Right lung (tissue), 5 donors: ENCODE results near the gene FN1. TPM values are rescaled to one million over a fixed set of nuclear protein-coding genes. Genes with fewer than 3 reads are reported as not detected.
"Not testable (repeated sequence)": the region's sequence is repeated elsewhere in the genome, so short reads cannot be mapped to it uniquely, and the experiment has no call there.

Experiments
- DNase-seq, 2 donors: peaks; one replicate each; pipeline ENCODE4 v3.0.0-alpha.2; 2013
- polyA plus RNA-seq, 5 donors: library from polyadenylated mRNA; unstranded; fragments of 120-200 nt; gene quantifications; one replicate each; pipeline versions ENCODE4 v1.2.1 to v1.2.3, GENCODE V29; 2013; ENCODE audit warnings: inconsistent platforms in 1 of 5, low replicate concordance in 1 of 5; ENCODE audit not compliant: insufficient read length in 5 of 5, insufficient read depth in 1 of 5

FN1 gene
- polyA plus RNA-seq, 5 donors, result 1,474 to 1,880 (median 1,700) TPM

GRCh38 chr2:215409331-215410127 lies 26.3 kb downstream of the FN1 start:
- no peak for DNase-seq

GRCh38 chr2:215408441-215408840 lies 27.4 kb downstream of the FN1 start:
- not testable (repeated sequence) for DNase-seq

- no peak for DNase-seq
These were observed 28.1 kb downstream of the FN1 start for GRCh38 chr2:215407590-215408264.

GRCh38 chr2:215407061-215407460 lies 28.8 kb downstream of the FN1 start:
- no peak for DNase-seq

- no peak for DNase-seq
These were observed 29.9 kb downstream of the FN1 start for GRCh38 chr2:215405722-215406581.

- DNase-seq, result no peak
These were observed 31.4 kb downstream of the FN1 start for GRCh38 chr2:215404348-215405012.

GRCh38 chr2:215403441-215404347 lies 32.2 kb downstream of the FN1 start:
- DNase-seq, result no peak

- DNase-seq, result no peak
These were observed 33.9 kb downstream of the FN1 start for GRCh38 chr2:215401896-215402379.

- DNase-seq, result no peak
These were observed 36.7 kb downstream of the FN1 start for GRCh38 chr2:215399067-215399716.

- no peak for DNase-seq
These were observed 38.1 kb downstream of the FN1 start for GRCh38 chr2:215397632-215398341.

GRCh38 chr2:215396595-215397313 lies 39.1 kb downstream of the FN1 start:
- DNase-seq, result no peak

GRCh38 chr2:215395687-215396460 lies 40.0 kb downstream of the FN1 start:
- DNase-seq, result no peak

GRCh38 chr2:215394102-215394805 lies 41.6 kb downstream of the FN1 start:
- DNase-seq, result no peak

GRCh38 chr2:215392687-215393270 lies 43.1 kb downstream of the FN1 start:
- no peak for DNase-seq

GRCh38 chr2:215392164-215392563 lies 43.7 kb downstream of the FN1 start:
- DNase-seq, result no peak

- no peak for DNase-seq
These were observed 44.3 kb downstream of the FN1 start for GRCh38 chr2:215391531-215391930.

- DNase-seq, result no peak
These were observed 45.3 kb downstream of the FN1 start for GRCh38 chr2:215390550-215390913.
